Left renal pelvis (tissue), 4 donors: Measurements from ENCODE around the gene DAPK3. TPM values are rescaled to one million over a fixed set of nuclear protein-coding genes. Genes with fewer than 3 reads are reported as not detected.
"Not testable (repeated sequence)": the region's sequence is repeated elsewhere in the genome, so short reads cannot be mapped to it uniquely, and the experiment has no call there.

Source experiments
- DNase-seq, 4 donors: peaks; one replicate each; pipeline ENCODE4 v3.0.0-alpha.2; 2013; ENCODE audit warnings: low read depth in 4 of 4, low spot score in 3 of 4
- polyA plus RNA-seq, 4 donors: library from polyadenylated mRNA; unstranded; fragments of 120-200 nt; gene quantifications; one replicate each; pipeline ENCODE4 v1.2.1, GENCODE V29; 2013; ENCODE audit not compliant: insufficient read length in 4 of 4

DAPK3 gene
- polyA plus RNA-seq, 4 donors: 36.6 to 48.0 (median 40.4) TPM

- no peak for DNase-seq
These were observed 9.7 kb upstream of the DAPK3 start for GRCh38 chr19:3980353-3981251.

- no peak for DNase-seq
These were observed 8.9 kb upstream of the DAPK3 start for GRCh38 chr19:3979674-3980352.

DNA sequence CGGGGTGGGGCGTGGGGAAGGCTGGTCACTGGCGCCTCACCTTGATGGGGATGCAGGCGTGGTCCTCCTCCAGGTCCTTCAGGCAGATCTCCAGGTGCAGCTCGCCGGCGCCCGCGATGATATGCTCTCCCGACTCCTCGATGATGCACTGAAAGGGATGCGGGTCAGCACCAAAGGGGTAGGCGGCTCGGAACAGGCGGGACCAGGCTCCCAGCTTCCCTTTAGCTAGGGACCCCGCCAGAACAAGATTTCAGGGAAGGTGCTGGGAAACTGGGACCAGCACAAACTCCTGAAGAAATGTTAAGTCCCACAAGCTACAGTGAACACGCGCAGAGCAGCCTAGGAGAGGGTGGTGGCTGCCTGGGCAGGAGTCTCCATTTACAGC lies 8.4 kb upstream of the DAPK3 start:
- no peak for DNase-seq

GRCh38 chr19:3978145-3978544 lies 7.2 kb upstream of the DAPK3 start:
- DNase-seq: no peak

DNA sequence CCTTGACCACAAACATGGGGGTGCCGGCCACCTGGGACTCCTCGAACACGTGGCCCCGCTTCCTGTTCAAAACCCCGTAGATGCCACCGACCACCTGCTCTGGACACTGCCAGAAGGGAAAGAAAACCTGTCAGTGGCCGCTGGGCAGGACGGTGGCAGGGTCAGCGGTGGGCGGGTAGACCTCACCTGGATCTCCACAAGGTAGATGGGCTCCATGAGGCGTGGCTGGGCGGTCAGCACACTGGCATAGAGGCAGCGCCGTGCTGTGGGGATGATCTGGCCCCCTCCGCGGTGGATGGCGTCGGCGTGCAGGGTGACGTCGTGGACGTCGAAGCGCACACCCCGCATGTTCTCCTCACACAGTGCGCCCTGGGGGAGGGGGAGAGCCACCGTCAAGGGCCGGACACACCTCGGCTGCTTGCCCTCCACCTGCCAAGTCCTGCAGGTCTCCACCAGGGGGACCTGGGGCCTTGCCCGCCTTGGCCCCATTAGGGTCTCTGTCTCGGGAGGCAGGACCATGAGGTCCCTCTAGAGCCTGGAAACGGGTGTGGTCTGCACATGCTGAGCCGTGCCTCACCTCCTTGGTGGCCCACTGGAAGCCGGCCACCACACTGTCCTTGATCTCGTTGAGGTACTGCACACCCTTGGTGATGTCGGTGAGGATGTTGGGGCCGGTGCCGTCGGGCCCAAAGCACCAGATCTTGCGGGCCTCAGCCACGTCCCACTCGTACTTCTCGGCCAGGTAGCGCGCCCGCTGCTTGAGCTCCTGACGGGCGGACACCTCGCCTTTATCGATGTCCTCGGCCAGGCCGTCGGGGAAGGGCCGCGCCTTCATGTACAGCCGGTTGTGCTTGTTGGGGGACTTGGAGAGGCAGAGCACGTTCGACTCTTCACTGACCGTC lies 6.6 kb upstream of the DAPK3 start:
- no peak for DNase-seq

GRCh38 chr19:3976495-3977241 lies 5.8 kb upstream of the DAPK3 start:
- no peak for DNase-seq

DNA sequence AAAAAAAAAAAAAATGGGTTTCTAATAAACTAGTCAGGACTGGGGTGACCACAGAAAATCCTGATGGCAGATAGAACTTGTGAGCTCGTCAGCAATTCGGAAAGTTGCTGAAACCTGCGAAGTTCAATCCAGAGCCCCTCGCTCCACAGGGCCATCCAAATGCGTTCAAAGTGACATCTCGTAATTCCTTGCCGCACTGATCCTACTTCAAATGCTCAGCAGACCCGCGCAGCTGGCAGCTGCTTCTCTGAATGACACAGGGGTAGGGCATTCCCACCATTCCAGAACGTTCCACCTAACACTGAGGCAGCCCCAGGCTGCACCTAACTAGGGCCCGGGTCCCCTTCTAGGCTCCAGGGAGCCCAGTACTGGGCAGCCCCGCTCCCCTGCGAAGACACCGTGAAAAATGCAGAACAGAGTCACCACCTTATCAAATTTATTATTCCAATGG lies 4.8 kb upstream of the DAPK3 start:
- DNase-seq: no peak

DNA sequence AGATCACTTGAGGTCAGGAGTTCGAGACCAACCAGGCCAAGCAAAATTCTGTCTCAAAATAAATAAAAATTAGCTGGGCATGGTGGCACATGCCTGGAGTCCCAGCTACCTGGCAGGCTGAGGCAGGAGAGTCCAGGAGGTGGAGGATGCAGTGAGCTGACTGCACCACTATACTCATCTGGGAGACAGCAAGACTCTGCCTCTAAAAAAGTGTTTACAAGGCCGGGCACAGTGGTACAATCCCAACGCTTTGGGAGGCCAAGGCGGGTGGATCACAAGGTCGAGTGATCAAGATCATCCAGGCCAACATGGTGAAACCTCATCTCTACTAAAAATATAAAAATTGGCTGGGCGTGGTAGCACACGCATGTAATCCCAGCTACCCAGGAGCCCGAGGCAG lies 4.2 kb upstream of the DAPK3 start:
- DNase-seq: no peak

GRCh38 chr19:3970313-3970807 lies 539 bp downstream of the DAPK3 start:
- DNase-seq: no peak

DNA sequence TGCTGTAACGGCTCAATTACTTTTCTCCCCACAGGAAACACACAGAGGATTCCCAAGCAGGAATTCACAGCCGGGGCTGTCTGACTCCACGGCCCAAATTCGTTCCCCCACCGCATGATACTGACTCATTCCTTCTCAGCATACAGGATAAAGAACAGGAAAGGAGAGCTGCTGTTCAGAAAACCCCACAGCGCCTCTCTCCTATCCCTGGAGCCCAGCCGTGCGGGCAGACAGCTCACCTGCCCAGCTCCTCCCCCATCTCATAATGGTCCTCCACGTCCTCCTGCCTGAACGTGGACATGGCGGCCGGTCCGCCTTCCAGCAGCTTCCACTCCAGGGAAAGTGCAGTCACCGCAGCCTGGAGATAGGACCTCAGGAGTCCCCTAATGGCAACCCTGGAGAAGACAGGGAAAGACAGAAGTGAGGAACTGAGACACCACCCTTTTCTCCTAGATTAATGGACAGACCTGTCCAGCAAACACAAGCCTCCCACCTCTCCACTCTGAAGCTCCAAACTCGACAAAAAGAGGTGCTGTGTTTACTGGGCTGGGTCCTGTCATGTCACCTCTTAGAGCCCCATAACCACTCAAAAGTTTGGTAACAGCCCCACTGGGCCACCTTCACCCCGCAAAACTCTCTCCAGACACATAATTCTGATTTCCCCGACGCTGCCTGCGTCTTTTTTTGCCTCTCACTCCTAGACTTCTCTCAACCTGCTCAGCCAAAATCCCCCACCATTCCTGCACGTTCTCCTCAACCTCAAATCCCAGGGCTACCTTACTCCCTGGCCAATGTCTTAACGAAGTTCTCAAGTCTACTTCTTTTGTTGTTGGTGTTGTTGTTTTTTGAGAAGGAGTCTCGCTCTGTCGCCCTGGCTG lies 1.2 kb downstream of the DAPK3 start:
- no peak for DNase-seq

- DNase-seq: peak; percentile 72 to 85 (median 80)
These were observed 2.1 kb downstream of the DAPK3 start for GRCh38 chr19:3968556-3969434.

- not testable (repeated sequence) for DNase-seq
These were observed 2.9 kb downstream of the DAPK3 start for GRCh38 chr19:3967983-3968382.

DNA sequence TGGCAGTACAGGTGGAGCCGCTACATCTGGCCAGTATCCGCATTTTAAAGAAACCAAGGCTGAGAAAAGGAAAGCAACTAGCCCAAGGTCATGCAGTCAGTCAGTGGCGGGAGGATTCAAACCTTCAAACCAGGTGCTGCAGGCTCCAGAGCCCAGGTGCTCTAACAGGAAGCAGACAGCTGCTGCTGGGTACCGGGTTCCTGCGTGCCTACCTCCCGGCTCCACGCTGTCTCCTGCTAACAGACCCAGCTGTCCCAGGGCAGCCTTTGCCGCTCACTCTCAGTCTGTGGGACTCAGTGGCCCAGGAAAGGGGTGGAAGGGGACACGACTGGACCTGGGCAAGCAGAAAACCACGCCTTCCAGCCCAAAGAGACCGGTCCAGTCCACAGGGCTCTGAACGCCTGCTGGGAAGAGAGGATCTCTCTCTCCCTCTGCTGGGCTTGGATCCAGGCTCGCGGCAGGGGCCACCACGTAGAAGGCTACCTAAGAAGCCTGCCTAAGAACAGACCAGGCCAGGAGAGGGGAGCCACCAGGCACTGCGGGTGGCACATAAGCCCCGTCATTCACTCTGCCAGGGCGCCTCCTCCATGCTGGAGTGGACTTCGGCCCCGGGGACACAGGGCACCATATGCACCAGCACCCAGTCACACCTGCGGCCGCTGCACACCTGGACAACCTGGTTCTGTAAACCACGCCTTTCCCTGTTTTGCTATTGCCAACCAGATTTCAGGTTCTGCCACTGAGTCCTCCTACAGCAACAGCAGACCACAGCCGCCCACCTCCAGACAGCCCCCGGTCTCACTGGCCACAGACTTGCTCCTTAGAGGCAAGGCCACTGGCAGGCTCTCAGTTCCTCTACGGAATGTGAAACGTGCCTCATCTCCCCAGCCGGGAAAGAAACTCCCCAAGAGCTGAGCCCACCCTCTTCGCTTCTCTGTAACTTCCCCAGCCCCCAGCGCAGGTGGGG lies 4.6 kb downstream of the DAPK3 start:
- no peak for DNase-seq

- DNase-seq: no peak
These were observed 6.4 kb downstream of the DAPK3 start for GRCh38 chr19:3964256-3965194.

DNA sequence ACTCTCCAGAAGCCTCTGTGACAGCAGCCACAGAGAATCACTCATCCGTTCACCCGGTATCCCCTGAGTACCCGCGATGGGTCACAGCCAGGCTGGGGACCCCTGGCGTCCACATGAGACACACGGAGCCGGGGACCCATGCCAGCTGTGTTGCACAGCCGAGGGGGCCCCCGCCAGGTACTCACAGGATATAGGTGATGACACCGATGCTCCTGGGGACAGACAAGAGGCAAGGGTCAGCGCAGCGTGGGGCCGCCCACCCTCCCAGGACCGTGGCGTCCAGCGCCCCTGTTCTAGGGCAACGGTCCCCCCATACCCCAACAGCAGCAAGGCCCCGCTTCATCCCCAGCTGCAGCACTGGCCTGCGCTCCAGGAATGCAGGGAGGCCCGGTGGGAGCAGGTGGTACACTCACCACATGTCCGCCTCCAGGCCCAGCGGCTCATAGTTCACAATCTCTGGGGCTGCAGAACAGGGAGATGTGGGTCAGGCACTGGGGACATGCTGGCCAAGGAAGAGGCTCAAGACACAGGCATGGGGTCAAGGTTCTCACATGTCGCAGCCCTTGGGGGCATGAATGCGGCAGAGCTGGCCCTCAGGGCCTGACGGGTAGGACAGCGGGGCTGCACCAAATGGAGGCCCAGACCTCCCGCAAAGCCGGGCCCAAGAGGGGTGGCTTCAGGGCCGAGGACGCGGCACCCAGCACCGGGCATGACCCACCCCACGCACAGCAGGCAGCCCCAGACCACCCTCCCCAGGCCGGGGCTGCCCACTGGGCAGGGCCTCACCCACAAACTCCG lies 7.2 kb downstream of the DAPK3 start:
- no peak for DNase-seq
